A673 (cell line): ENCODE measurements around the gene TUBA3D.
"Not testable (repeated sequence)": the region's sequence is repeated elsewhere in the genome, so short reads cannot be mapped to it uniquely, and the experiment has no call there.

ENCODE experiments used
- CTCF ChIP-seq: fragments of 300-800, 200-600 bp; sonication (generic); conservative IDR thresholded peaks from 2 replicates; pipeline ENCODE4 v1.5.1; 2017; ENCODE audit warnings: low read depth, mild to moderate bottlenecking, antibody characterized with exemption, low read length, moderate library complexity, mixed read lengths
- EZH2 ChIP-seq: fragments of 200-600 bp; sonication (generic); IDR thresholded peaks from 2 replicates; pipeline ENCODE4 v1.6.1; 2017; ENCODE audit warnings: borderline replicate concordance, low read depth, mild to moderate bottlenecking, mixed read lengths, antibody characterized with exemption, low read length; ENCODE audit not compliant: poor library complexity, severe bottlenecking

- not testable (repeated sequence) for TF ChIP-seq CTCF, EZH2
Observed at GRCh38 chr2:131490616-131491468, 14.9 kb downstream of the TUBA3D start.
